GM11168 (cell line): ENCODE results near the gene MLLT10.
"Not testable (repeated sequence)": the region's sequence is repeated elsewhere in the genome, so short reads cannot be mapped to it uniquely, and the experiment has no call there.

Experiments used
- in situ Hi-C: fragments of 300-500 bp; cut with MboI; formaldehyde crosslinking; loops from one replicate; pipeline ENCODE4 v1.12.0; 2022; ENCODE audit warnings: low sequenced_read_pairs; ENCODE audit not compliant: unreplicated experiment

The MLLT10 gene

GRCh38 chr10:21624421-21624820 is 90.4 kb downstream of the MLLT10 start:
- in situ Hi-C loops, result not testable (repeated sequence)

DNA sequence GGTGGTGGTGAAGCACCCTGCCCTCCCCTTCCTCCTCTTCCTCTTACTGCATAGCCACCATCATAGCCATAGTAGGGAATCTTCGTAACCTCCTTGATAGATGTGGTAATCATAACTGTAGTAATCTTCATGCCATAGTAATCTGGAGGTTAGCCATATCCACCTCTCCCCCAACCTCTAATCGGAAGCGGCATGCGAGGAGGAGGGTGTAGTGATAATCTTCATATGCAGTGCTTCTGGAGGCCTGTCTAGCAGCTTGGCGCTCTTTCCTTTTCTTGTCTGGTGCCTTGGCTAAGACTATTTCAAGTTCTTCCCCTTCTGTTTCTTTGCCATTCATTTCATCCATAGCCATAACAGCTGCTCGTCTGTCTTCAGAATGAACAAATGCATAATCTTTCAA is 90.9 kb downstream of the MLLT10 start:
- in situ Hi-C loops, result no loop called here

- in situ Hi-C loops, result no loop called here
Observed at GRCh38 chr10:21625623-21626229, 91.7 kb downstream of the MLLT10 start.

DNA sequence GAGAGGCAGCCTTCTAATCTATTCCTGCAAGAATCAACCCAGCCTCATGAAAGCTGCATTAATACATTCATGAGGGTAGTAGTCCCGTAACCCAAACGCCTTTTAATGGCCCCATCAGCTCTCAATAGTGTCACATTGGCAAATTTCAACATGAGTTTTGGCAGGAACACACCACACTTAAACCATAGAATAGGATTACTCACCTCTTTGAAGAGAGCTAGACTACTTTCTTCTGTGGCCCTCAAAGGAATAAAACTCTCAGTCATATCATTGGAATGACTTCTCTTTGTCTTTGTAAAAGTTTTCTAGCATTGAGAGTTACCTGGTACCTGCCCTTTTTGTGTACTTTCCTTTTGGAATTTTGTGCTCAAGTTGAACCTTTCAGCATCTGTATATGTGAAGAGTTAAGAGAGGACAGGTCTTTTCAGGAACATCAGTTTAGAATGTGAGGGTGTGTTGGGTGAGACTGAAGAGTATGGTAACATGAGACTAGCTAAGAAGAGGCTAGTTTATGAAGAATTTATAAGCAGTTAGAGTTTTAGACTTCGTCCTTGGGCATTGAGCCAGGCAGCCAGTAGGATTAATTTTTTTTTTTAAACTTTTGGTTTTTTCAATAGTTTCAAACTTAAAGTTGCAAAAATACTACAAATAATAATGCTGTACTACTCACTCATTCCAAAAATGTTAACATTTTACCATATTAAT is 92.6 kb downstream of the MLLT10 start:
- in situ Hi-C loops, result no loop called here

- in situ Hi-C loops, result no loop called here
Observed at GRCh38 chr10:21627331-21627730, 93.3 kb downstream of the MLLT10 start.

DNA sequence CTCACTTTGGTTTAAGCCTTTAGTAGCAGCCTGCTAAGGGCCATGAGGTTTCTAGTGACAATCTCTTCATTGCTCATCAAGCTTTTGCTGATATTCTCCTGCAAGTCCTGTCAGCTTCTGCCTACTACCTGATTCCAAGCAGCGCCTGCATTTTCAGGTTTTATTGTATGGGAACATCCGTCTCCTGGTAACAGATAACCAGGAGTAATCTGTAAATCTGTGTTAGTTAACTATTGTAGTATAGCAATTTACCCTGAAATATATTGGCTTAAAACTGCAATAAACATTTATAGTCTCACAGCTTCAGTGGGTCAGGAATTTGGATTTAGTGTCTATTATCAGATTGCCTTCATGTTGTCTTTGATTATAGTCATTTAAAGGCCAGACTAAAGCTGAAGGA is 94.0 kb downstream of the MLLT10 start:
- in situ Hi-C loops, result no loop called here

GRCh38 chr10:21628645-21629044 is 94.6 kb downstream of the MLLT10 start:
- in situ Hi-C loops, result not testable (repeated sequence)

DNA sequence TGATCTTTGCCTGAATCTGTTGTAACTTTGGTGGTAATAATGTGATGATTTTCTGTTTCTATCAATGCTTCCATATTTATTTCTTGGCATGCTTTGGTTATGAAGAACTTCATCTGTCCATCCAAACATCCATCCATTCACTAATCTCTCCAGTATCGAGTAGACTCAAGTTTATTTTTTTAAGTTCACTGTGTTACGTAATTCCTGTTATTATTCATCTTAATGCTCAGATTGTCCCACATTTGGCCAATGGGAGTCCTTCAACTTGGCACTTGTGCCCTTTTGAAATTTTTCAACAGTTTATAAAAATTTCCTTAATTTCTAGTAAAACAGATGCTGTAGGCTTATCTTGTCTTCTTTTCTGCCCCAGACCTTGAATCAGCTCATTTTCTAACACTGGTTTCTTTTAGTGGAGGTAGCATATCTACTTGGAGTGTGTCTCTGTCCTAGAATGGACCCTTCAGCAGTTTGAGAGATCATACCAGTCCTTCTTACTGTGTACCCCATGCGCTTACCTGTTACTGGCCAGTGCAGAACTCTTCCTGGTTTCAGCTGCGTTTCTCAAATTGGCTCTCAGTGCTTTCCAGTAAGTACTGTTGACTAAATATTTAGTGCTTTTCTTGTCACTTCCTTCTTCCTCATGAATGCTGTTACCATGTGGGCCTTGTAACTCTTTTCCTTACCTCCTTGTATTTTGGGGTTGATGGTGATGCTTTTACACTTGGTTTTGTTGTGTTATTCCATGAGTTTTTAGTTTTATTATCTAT is 100.8 kb downstream of the MLLT10 start:
- in situ Hi-C loops, result no loop called here

DNA sequence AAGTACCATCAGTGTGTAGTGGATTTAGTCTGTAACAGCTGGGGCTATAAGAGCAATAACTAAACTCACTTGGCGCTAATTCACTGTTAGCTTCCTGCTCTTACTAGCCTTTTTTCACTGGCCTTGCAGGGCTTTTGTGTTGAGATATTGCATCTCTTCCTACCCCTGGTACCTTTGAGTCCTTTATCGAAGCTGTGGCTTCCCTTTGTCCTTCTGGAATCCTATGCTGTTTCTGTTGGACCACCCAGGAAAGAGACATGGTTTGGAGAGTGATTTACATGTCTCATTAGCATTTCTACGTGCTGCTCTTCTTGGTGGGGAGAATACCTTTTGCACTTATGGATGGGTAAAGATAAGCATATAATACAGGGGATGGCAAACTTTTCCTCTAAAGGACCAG is 103.8 kb downstream of the MLLT10 start:
- in situ Hi-C loops, result no loop called here

DNA sequence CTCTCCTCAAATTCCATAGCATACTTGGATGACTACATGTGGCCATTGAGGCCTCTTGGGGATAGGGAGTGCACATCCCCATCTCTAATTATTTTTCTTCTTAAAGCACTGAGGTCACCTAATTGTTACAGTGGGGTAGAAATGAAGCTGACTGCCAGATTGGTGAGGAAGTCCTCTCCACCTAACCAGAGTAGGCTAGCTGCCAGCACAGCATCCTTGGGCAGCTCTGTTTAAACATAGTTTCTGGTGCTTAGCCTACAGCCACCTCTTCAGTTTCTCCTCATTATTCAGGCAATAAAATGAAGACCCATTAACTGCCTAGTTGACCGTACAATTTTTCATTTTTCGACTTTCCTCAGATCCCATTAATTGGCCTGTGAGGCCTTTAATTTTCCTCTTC is 104.6 kb downstream of the MLLT10 start:
- in situ Hi-C loops, result no loop called here

DNA sequence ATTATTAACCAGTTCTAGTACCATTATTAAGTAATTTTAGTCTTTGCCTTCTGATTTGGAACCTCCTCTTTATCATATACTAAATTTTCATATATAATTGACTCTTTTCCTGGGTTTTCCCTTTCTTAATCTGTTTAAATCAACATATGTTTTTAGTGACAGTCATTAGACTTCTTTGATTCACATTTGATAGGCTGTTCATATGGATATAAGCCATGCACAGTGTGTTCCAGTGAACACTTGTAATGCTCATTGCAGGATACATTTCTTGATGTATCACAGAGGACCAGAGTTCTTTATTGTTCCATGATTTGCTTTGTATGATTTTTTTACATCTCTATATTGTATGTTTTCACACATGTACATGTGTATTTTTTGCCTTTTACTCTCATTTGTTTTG is 114.0 kb downstream of the MLLT10 start:
- in situ Hi-C loops, result no loop called here

- in situ Hi-C loops, result no loop called here
Observed at GRCh38 chr10:21649454-21649872, 115.4 kb downstream of the MLLT10 start.

GRCh38 chr10:21650353-21650752 is 116.3 kb downstream of the MLLT10 start:
- in situ Hi-C loops, result no loop called here

DNA sequence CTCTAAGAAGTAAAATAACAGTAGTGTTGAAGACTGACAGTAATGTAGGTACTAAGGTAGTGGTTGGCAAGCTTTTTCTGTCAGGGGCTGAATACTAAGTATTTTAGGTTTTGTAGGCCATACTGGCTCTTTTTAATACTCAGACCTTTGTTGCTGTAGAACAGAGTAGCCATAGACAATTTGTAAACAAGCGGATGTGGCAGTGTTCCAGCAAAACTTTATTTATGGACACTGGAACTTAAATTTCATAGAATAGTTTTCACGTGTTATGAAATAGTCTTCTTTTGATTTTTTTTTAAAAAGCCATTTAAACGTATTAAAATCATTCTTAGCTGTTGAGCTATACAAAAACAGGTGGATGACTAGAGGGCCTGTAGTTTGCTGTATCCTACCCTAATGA is 121.2 kb downstream of the MLLT10 start:
- in situ Hi-C loops, result no loop called here

DNA sequence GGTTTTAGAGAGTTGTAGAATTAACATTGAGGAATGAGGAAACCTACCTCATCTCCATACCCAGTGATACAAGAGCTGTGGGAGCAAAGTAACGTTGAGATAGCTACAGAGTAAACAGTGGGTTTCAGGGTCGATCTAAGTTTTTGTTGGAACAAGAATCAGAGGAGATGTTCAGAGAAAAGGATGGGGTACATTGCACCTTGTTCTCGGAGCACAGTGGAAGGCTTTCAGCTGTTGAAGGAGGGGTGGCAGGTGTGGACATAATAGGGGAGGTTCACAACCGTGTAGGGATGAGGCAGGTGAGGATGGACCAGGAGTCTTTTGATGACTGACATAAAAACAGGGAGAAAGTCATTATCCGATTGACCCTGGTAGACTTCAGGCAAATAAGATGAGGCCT is 121.7 kb downstream of the MLLT10 start:
- in situ Hi-C loops, result no loop called here

DNA sequence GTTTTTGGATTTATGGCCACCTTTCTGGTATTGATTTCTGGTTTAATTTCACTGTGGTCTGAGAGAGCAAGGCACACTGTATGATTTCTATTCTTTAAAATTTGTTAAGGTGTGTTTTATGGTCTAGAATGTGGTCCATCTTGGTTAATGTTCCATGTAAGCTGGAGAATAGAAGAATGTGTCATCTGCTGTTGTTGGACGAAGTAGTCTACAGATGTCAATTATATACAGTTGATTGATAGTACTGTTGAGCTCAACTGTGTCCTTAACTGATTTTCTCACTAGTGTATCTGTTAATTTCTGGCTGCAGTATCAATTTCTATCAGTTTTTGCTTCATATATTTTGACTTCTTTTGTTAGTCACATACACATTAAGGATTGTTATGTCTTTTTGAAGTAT is 127.1 kb downstream of the MLLT10 start:
- in situ Hi-C loops, result no loop called here

DNA sequence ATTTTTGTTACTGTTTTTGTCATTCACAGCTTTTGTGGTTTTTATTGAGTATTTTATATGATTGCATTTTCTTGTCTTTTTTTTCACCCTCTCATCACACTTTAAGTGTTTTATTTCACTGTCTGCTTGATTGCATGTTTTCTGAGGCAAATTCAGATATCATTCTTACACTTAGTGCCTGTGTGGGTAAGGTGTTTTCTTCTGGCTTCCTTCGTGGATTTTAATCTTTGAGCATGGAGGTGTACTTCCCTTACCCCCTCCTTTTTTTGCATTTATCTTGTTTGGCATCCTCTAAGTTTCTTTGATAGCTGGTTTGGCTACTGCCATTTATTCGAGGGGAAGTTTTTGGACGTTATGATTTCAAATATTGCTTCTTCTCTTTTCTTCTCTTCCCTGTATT is 127.9 kb downstream of the MLLT10 start:
- in situ Hi-C loops, result no loop called here

- in situ Hi-C loops, result no loop called here
Observed at GRCh38 chr10:21662635-21663034, 128.6 kb downstream of the MLLT10 start.

DNA sequence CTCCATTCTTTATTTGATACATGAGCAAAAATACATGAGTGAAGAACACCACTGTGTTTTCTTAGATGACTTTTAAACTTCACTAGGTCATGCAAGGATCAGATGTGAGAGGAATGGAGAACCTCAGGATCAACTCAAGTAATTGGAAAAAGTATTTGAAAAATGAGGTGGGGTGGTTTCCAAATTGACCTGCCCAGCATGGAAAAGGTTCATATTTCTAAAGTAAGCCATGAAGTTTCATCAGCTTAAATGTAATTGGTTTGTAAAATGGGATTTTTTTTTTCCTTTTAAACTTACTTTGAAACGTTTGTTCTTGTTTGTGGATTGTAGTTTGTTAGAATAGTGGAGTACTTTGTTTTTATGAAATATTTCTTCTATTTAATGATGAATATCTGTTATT is 134.8 kb downstream of the MLLT10 start:
- in situ Hi-C loops, result no loop called here

GRCh38 chr10:21670391-21670790 is 136.4 kb downstream of the MLLT10 start:
- in situ Hi-C loops, result no loop called here

- in situ Hi-C loops, result no loop called here
Observed at GRCh38 chr10:21673668-21674067, 139.6 kb downstream of the MLLT10 start.
